Memory B cell (primary cell): ENCODE measurements around the gene NPLOC4.
A peak's percentile ranks its signal among the peaks of the same experiment; 100 is the strongest.
"Not testable (repeated sequence)": the region's sequence is repeated elsewhere in the genome, so short reads cannot be mapped to it uniquely, and the experiment has no call there.

Source experiments
- ATAC-seq: fragments of 150-1000 bp; cut with Tn5 transposase; 2 replicates; pipeline ENCODE4 v1.10.0; 2021; ENCODE audit warnings: low read depth, mild to moderate bottlenecking, moderate library complexity
- DNase-seq, 2 donors: peaks; one replicate each; pipeline ENCODE4 v3.0.0; 2022; ENCODE audit warnings: low spot score in 2 of 2
- H3K27ac Mint-ChIP-seq: one replicate; pipeline ENCODE4 v1.8.0; 2022; ENCODE audit warnings: mild to moderate bottlenecking, moderate library complexity, mixed read lengths
- H3K27me3 Mint-ChIP-seq: one replicate; pipeline ENCODE4 v1.8.0; 2022; ENCODE audit warnings: mixed read lengths
- H3K36me3 Mint-ChIP-seq: one replicate; pipeline ENCODE4 v1.8.0; 2022; ENCODE audit warnings: mild to moderate bottlenecking, mixed read lengths
- H3K4me1 Mint-ChIP-seq: one replicate; pipeline ENCODE4 v1.8.0; 2022; ENCODE audit warnings: mixed read lengths
- H3K4me3 Mint-ChIP-seq: one replicate; pipeline ENCODE4 v1.8.0; 2022; ENCODE audit warnings: mild to moderate bottlenecking, moderate library complexity, mixed read lengths
- H3K9me3 Mint-ChIP-seq: one replicate; pipeline ENCODE4 v1.8.0; 2022; ENCODE audit warnings: mixed read lengths

NPLOC4 gene

GRCh38 chr17:81601525-81602120 lies 35.3 kb downstream of the NPLOC4 start:
- Mint-ChIP-seq H3K4me3 (no peak overlapping the region), H3K27ac (no peak overlapping the region), H3K4me1 (peaks cover 15% of the 10 kb centered on the region), H3K36me3 (peaks cover 18% of the 10 kb centered on the region), H3K9me3 (no peaks in the 10 kb centered on the region), H3K27me3 (no peaks in the 10 kb centered on the region)
- ATAC-seq (peak; percentile 52), DNase-seq (peak; percentile 44 to 67)

DNA sequence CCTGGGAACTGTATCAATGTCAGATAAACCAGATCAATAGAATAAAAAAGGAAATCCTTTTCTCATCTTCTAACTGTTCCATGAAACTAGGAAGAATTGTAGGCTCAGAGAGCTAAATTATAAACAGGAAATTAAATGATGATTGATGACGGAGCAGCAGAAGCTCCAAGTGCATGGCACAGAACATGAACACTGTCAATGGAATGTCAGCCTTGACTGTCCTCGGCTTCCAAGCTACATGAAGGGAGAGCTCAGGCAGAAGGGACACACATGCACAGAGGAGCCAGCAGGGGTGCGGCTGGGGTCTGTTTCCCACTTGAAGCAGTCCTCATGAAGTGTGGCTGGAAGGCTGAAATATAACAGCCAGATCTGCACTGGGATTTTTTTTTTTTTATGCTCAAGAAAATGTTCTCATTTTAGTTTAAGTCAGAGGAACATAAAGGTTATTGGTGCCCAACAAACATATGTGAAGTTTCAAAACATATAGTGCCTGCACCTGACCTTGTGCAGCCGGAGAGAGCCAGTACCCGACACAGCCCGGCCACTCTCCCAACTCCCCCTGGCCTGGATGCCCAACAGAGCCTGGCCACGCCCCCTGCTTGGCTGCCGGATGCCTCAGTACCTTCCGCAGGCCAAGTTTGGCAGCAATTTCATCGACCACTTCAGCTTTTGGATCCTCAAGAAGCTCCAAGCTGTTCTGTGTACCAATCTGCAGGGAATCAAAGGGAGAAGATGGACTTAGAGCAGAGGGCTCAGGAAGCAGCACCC lies 37.0 kb downstream of the NPLOC4 start:
- Mint-ChIP-seq H3K36me3 (peaks cover 13% of the 10 kb centered on the region), H3K27me3 (no peaks in the 10 kb centered on the region), H3K4me3 (no peak overlapping the region), H3K4me1 (peaks cover 15% of the 10 kb centered on the region), H3K9me3 (no peaks in the 10 kb centered on the region), H3K27ac (no peak overlapping the region)
- ATAC-seq = no peak
- no peak for DNase-seq

GRCh38 chr17:81593105-81593871 lies 43.6 kb downstream of the NPLOC4 start:
- peaks cover 10% of the 10 kb centered on the region for H3K36me3 Mint-ChIP-seq
- peak overlapping the region; percentile 31 for H3K27ac Mint-ChIP-seq
- DNase-seq = no peak
- no peak for ATAC-seq
- no peak overlapping the region for H3K4me3 Mint-ChIP-seq
- peaks cover 3% of the 10 kb centered on the region for H3K4me1 Mint-ChIP-seq
- no peaks in the 10 kb centered on the region for H3K27me3 Mint-ChIP-seq
- H3K9me3 Mint-ChIP-seq = no peaks in the 10 kb centered on the region

GRCh38 chr17:81591971-81592370 lies 44.9 kb downstream of the NPLOC4 start:
- H3K27me3 Mint-ChIP-seq = no peaks in the 10 kb centered on the region
- no peak for ATAC-seq
- H3K9me3 Mint-ChIP-seq = no peaks in the 10 kb centered on the region
- no peaks in the 10 kb centered on the region for H3K4me1 Mint-ChIP-seq
- peaks cover 15% of the 10 kb centered on the region for H3K36me3 Mint-ChIP-seq
- H3K27ac Mint-ChIP-seq = no peak overlapping the region
- H3K4me3 Mint-ChIP-seq = no peak overlapping the region
- DNase-seq = no peak

DNA sequence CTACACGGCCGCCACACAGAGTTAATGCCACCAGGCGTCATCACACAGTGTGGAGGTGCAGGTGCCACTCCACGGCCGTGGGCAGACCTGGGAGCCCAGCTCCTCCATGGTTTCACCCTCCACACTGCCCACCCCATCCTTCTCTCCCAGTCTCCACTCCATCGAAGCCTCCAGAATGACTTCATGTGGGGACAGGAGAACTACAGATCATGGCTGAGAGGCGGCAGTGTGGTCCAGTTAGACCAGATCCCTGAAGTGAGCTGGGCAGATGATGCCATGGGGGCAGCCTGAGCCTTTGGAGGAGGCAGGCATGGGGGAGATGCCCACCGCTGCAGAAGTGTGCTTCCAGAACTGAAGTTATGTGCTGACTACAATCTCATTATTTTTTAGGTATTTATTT lies 46.8 kb downstream of the NPLOC4 start:
- Mint-ChIP-seq H3K9me3 (no peaks in the 10 kb centered on the region), H3K36me3 (peaks cover 21% of the 10 kb centered on the region), H3K4me1 (no peaks in the 10 kb centered on the region), H3K4me3 (no peak overlapping the region), H3K27ac (peak overlapping the region; percentile 68), H3K27me3 (no peaks in the 10 kb centered on the region)
- no peak for DNase-seq
- ATAC-seq = no peak

DNA sequence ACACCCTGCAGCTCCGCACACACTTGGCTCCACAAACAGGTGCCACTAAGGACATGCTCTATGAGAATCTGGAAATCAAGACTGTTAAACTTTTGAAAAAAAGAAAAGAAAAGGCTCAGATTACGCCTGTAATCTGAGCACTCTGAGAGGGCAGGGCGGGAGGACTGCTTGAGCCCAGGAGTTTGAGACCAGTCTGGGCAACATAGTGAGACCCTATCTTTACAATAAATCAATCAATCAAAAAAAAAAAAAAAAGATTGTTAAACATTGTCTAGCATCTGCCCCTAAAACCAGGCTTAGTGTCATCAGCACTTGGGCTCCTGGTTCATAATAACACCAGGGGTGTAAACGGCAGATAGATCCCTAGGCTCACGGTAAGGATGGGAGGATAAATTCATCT lies 47.3 kb downstream of the NPLOC4 start:
- ATAC-seq (no peak), DNase-seq (no peak)
- H3K36me3 Mint-ChIP-seq = peaks cover 21% of the 10 kb centered on the region
- no peaks in the 10 kb centered on the region for H3K4me1 Mint-ChIP-seq
- H3K27ac Mint-ChIP-seq = peak overlapping the region; percentile 68
- H3K9me3 Mint-ChIP-seq = no peaks in the 10 kb centered on the region
- no peak overlapping the region for H3K4me3 Mint-ChIP-seq
- no peaks in the 10 kb centered on the region for H3K27me3 Mint-ChIP-seq

GRCh38 chr17:81586096-81586495 lies 50.8 kb downstream of the NPLOC4 start:
- H3K36me3 Mint-ChIP-seq = peaks cover 28% of the 10 kb centered on the region
- H3K4me1 Mint-ChIP-seq = no peaks in the 10 kb centered on the region

DNA sequence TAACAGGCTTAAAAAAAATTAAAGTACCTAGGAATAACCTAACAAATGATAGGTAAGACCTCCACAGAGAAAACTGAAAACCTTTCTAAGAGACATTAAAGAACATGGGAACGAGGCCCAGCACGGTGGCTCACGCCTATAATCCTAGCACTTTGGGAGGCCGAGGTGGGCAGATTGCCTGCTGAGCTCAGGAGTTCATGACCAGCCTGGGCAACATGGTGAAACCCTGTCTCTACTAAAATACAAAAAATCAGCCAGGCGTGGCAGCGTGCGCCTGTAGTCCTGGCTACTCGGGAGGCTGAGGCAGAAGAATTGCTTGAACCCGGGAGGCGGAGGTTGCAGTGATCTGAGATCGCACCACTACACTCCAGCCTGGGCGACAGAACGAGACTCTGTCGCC lies 52.1 kb downstream of the NPLOC4 start:
- H3K9me3 Mint-ChIP-seq, ATAC-seq, H3K27ac Mint-ChIP-seq, H3K4me3 Mint-ChIP-seq, H3K27me3 Mint-ChIP-seq, H3K4me1 Mint-ChIP-seq, DNase-seq: not testable (repeated sequence)
- peaks cover 34% of the 10 kb centered on the region for H3K36me3 Mint-ChIP-seq

More at GRCh38 chr17:81586096-81586495, 50.8 kb downstream of the NPLOC4 start:
- Mint-ChIP-seq H3K9me3 (no peaks in the 10 kb centered on the region), H3K27ac (no peak overlapping the region), H3K4me3 (no peak overlapping the region), H3K27me3 (no peaks in the 10 kb centered on the region)
- DNase-seq (no peak), ATAC-seq (no peak)

DNA sequence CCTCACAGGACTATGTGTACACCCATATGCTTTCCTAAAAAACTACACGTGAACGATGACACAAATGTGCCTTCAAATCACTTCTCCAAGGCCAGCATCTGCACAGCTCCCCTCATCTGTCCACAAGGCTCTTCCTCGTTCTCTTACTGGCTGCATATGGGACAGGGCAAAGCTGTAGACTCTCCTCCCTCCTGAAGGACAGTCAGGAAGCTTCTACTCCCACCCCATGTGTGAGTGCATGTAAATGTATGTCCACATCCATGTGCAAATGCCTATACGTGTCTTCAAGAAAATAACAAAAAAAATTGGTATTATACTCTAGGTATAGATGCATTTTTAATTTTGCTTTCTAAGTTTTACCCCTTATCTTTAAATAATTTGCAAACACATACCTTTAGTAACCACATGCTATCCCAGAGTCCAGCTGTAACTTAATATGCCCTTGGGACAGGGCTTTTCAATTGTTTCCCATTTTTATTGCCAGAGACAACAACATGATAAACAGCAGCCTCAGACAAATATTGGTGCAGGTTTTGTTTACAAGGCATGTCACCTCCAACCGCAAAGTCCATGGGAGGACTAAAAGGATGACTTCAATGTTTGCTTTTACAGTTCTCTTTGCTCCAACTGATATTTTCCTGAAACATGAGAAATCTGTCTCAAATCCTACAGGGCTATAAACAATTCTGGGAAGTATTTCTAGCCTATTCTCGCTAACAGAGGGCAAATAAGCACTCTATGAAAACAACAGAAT lies 53.1 kb downstream of the NPLOC4 start:
- Mint-ChIP-seq H3K27ac (no peak overlapping the region), H3K4me3 (no peak overlapping the region), H3K9me3 (no peaks in the 10 kb centered on the region), H3K27me3 (no peaks in the 10 kb centered on the region), H3K36me3 (peaks cover 32% of the 10 kb centered on the region), H3K4me1 (peaks cover 12% of the 10 kb centered on the region)
- ATAC-seq (no peak), DNase-seq (no peak)

DNA sequence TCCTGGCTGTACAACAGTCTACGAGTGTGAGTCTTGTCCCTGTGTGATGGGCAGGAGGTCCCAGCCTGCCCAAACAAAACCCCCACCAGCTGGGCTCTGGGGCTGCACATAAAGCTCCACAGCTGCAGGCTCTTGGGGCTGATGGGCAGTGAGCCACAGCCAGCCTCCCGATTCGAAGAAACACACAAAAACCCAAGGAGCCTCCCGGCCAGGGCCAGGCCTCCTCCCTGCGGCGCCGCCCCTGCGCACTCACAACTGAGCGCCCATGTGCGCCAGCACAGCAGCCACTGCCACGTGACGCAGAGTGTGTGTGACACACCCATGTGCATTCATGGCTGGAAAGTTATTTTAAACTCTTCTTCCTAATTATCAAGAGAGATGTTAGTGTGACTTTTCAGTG lies 54.2 kb downstream of the NPLOC4 start:
- H3K36me3 Mint-ChIP-seq = peaks cover 30% of the 10 kb centered on the region
- no peak for ATAC-seq
- no peak overlapping the region for H3K4me3 Mint-ChIP-seq
- no peak for DNase-seq
- H3K4me1 Mint-ChIP-seq = peaks cover 19% of the 10 kb centered on the region
- H3K27ac Mint-ChIP-seq = no peak overlapping the region
- H3K9me3 Mint-ChIP-seq = no peaks in the 10 kb centered on the region
- H3K27me3 Mint-ChIP-seq = no peaks in the 10 kb centered on the region

GRCh38 chr17:81582341-81582740 lies 54.6 kb downstream of the NPLOC4 start:
- DNase-seq (no peak), ATAC-seq (no peak)
- Mint-ChIP-seq H3K9me3 (no peaks in the 10 kb centered on the region), H3K4me3 (no peak overlapping the region), H3K27ac (no peak overlapping the region), H3K4me1 (peaks cover 21% of the 10 kb centered on the region), H3K36me3 (peaks cover 31% of the 10 kb centered on the region), H3K27me3 (no peaks in the 10 kb centered on the region)

- Mint-ChIP-seq H3K4me1 (peaks cover 23% of the 10 kb centered on the region), H3K36me3 (peaks cover 32% of the 10 kb centered on the region), H3K9me3 (no peaks in the 10 kb centered on the region), H3K4me3 (no peak overlapping the region), H3K27me3 (no peaks in the 10 kb centered on the region), H3K27ac (no peak overlapping the region)
- no peak for DNase-seq
- ATAC-seq = no peak
Measured at GRCh38 chr17:81581758-81582157, 55.2 kb downstream of the NPLOC4 start.

DNA sequence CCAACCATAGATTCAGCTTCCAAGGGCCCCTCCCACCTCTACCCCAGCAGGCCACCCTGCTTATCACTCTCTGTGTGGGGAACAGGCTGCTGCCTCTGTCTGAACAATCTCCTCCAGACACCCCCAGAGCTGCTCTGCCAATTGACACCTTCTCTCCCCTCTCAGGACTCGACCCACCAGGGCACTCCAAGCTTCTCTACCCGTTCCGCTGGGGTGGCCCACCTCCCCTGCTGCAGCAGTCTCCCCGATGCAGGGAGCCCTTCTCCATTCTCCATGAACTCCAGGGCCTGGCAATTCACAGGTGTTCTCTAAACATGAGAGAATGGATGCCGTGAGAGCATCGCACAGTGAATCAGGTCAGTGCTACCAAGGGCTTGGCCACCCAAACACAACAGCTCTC lies 56.4 kb downstream of the NPLOC4 start:
- H3K36me3 Mint-ChIP-seq = peaks cover 35% of the 10 kb centered on the region
- no peak overlapping the region for H3K4me3 Mint-ChIP-seq
- peaks cover 23% of the 10 kb centered on the region for H3K4me1 Mint-ChIP-seq
- peak overlapping the region; percentile 4 for H3K27ac Mint-ChIP-seq
- DNase-seq = no peak
- ATAC-seq = no peak
- H3K9me3 Mint-ChIP-seq = no peaks in the 10 kb centered on the region
- H3K27me3 Mint-ChIP-seq = no peaks in the 10 kb centered on the region
